Mucosa of stomach (tissue), 1 donor: ENCODE measurements around the gene KLHL11.

Experiments
- H3K27me3 ChIP-seq: one replicate; pipeline ENCODE4 v1.7.0; 2013; ENCODE audit warnings: mild to moderate bottlenecking, low read length; ENCODE audit not compliant: control insufficient read depth, insufficient read depth
- H3K36me3 ChIP-seq: one replicate; pipeline ENCODE4 v1.7.0; 2013; ENCODE audit warnings: low read length; ENCODE audit not compliant: control insufficient read depth, insufficient read depth
- H3K4me1 ChIP-seq: one replicate; pipeline ENCODE4 v1.7.0; 2013; ENCODE audit warnings: mild to moderate bottlenecking, low read length; ENCODE audit not compliant: control insufficient read depth, insufficient read depth
- H3K4me3 ChIP-seq: one replicate; pipeline ENCODE4 v1.7.0; 2013; ENCODE audit warnings: low read length
- H3K9ac ChIP-seq: one replicate; pipeline ENCODE4 v1.7.0; 2013; ENCODE audit warnings: mild to moderate bottlenecking, low read length, moderate library complexity
- H3K9me3 ChIP-seq: one replicate; pipeline ENCODE4 v1.7.0; 2013; ENCODE audit warnings: mild to moderate bottlenecking, low read length, moderate library complexity; ENCODE audit not compliant: control insufficient read depth
- donor health status: Pancreatic carcinoma.

KLHL11 gene

DNA sequence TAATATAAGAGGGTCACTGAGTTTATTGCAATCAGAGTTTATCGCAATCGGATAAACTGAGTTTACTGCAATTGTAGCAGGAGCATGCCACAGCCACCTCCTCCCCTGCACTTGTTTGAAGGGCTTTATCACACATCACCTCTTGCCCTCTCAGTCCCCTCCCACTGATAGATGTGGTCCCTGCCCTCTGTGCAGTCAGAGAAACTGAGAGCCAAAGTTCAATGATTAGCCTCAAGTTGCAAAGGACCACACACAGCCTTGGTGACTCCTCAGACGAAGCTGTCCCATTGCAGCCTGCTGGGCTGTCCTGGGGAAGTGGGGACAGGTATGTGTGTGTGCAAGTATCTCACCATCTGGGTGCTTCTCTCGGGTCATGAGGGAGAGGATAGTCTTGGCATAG, 39.9 kb upstream of the KLHL11 start:
- no peak overlapping the region for H3K4me3 ChIP-seq
- peaks cover 23% of the 10 kb centered on the region for H3K36me3 ChIP-seq
- no peak overlapping the region for H3K9ac ChIP-seq
- no peaks in the 10 kb centered on the region for H3K4me1 ChIP-seq
- H3K9me3 ChIP-seq = no peaks in the 10 kb centered on the region
- H3K27me3 ChIP-seq = no peaks in the 10 kb centered on the region

DNA sequence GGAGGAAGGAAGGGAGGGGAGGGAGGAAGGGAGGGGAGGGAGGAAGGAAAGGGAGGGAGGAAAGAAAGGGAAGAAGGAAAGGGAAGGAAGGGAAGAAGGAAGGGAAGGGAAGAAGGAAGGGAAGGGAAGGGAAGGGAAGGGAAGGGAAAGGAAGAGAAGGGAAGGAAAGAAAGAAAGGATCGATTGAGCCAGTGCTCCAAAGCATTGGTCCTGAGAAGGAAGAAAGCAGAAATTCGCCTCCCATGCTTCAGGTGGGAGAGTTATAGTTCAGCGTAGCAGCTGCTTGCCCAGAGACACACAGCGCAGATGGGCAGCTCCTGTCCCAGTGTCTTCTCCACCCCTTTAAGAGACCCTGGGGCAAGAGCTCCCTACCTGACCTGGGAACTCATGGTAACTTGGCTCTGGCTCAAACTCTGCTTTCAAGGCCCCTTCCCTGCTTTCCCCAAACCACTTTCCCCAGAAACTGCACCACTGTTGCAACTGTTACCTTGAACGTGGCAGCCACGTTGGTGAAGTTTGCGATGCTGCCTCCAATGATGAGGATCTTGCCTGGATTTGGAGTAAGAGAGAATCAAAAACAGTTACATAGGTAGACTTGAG, 39.1 kb upstream of the KLHL11 start:
- Histone ChIP-seq H3K27me3 (no peaks in the 10 kb centered on the region), H3K9ac (no peak overlapping the region), H3K4me3 (no peak overlapping the region), H3K4me1 (no peaks in the 10 kb centered on the region), H3K36me3 (peaks cover 20% of the 10 kb centered on the region), H3K9me3 (no peaks in the 10 kb centered on the region)

DNA sequence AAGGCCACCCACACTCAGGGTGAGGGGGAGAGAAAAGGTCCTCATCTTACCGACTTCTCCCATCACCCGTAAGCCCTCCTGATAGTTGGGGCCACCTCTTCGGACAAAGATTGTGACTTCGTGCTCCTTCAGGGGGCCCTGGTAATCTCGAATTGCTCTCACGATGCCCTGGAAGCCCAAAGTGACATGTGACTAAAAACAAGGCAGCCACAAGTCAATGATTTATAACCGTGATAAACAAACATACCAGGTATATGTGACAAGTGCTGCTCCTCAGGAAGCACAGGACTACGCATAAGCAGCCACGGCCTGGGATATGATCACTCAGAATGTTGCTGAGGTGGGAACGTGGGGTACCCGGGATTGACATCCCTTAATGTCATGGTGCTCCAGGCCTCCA, 36.4 kb upstream of the KLHL11 start:
- Histone ChIP-seq H3K9ac (no peak overlapping the region), H3K4me3 (no peak overlapping the region), H3K9me3 (no peaks in the 10 kb centered on the region), H3K4me1 (no peaks in the 10 kb centered on the region), H3K36me3 (peaks cover 24% of the 10 kb centered on the region), H3K27me3 (no peaks in the 10 kb centered on the region)

DNA sequence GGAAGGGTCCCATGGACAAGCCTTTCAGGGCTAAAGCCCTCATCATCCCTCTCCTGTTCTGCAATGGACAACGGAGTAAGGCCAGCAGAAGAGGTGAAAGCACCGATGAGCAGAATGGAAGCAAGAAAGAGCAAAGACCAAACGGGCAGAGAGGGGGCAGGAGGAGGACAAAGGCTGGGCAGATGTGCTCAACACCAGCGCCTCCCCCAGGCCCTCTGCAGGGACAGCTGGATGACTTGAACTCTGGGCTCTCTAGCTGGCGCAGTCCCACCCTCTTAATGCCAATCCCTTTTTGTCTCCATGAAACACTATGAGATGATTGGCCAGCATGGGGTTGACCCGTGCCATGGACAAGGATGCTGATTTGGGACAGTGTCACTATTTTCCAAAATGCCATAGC, 31.5 kb upstream of the KLHL11 start:
- Histone ChIP-seq H3K4me3 (no peak overlapping the region), H3K36me3 (peaks cover 23% of the 10 kb centered on the region), H3K27me3 (no peaks in the 10 kb centered on the region)

DNA sequence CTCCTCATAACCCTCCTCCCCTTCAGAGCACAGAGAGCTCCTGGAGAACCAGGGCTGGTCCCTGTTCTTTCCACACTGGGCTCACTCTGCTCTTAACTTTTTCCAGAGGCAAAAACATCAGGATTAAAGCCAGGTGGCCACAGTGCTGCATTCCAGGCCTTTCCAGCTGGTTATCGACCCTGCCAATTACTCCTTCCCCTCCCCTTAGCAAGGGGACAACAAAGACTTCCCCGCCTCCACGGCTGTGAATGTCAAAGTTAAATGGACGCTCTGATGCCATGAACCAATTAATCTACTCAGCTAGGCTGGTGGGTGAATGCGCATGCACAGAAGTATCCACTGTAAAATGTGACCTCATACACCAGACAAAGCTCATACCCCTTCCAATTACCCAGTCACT, 30.4 kb upstream of the KLHL11 start:
- Histone ChIP-seq H3K27me3 (no peaks in the 10 kb centered on the region), H3K36me3 (peaks cover 23% of the 10 kb centered on the region), H3K9me3 (no peaks in the 10 kb centered on the region), H3K4me3 (no peak overlapping the region), H3K4me1 (no peaks in the 10 kb centered on the region), H3K9ac (no peak overlapping the region)

More for the DNA sequence above, 31.5 kb upstream of the KLHL11 start:
- no peaks in the 10 kb centered on the region for H3K4me1 ChIP-seq
- H3K9ac ChIP-seq = no peak overlapping the region
- H3K9me3 ChIP-seq = no peaks in the 10 kb centered on the region

GRCh38 chr17:41894791-41895331, 29.6 kb upstream of the KLHL11 start:
- Histone ChIP-seq H3K4me1 (no peaks in the 10 kb centered on the region), H3K9ac (no peak overlapping the region), H3K36me3 (peaks cover 23% of the 10 kb centered on the region), H3K27me3 (no peaks in the 10 kb centered on the region), H3K9me3 (no peaks in the 10 kb centered on the region), H3K4me3 (no peak overlapping the region)

DNA sequence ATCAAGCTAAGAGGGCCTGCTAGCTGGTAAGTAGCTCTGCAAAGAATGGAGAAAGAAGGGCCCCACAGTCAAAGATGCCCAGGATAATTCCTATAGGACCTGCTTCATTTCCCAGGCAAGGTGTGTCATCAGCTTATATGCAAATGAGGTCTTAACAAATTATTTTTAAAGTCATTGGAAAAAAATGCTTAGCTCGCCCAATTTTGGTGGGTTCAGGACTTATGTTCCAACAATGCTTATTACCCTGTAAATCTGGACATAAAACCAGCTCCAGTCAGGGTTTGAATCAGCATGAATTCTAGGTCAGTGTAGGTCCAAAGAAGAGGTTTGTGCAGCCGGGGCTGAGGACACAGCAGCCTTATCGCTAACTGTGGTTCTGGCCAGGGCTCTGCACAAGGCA, 28.2 kb upstream of the KLHL11 start:
- H3K9me3 ChIP-seq = no peaks in the 10 kb centered on the region
- no peaks in the 10 kb centered on the region for H3K27me3 ChIP-seq
- H3K9ac ChIP-seq = no peak overlapping the region
- no peak overlapping the region for H3K4me3 ChIP-seq
- H3K4me1 ChIP-seq = no peaks in the 10 kb centered on the region
- peaks cover 21% of the 10 kb centered on the region for H3K36me3 ChIP-seq

- H3K9me3 ChIP-seq = no peaks in the 10 kb centered on the region
- H3K4me3 ChIP-seq = no peak overlapping the region
- H3K36me3 ChIP-seq = peaks cover 21% of the 10 kb centered on the region
Measured at GRCh38 chr17:41892021-41892376, 26.8 kb upstream of the KLHL11 start.

DNA sequence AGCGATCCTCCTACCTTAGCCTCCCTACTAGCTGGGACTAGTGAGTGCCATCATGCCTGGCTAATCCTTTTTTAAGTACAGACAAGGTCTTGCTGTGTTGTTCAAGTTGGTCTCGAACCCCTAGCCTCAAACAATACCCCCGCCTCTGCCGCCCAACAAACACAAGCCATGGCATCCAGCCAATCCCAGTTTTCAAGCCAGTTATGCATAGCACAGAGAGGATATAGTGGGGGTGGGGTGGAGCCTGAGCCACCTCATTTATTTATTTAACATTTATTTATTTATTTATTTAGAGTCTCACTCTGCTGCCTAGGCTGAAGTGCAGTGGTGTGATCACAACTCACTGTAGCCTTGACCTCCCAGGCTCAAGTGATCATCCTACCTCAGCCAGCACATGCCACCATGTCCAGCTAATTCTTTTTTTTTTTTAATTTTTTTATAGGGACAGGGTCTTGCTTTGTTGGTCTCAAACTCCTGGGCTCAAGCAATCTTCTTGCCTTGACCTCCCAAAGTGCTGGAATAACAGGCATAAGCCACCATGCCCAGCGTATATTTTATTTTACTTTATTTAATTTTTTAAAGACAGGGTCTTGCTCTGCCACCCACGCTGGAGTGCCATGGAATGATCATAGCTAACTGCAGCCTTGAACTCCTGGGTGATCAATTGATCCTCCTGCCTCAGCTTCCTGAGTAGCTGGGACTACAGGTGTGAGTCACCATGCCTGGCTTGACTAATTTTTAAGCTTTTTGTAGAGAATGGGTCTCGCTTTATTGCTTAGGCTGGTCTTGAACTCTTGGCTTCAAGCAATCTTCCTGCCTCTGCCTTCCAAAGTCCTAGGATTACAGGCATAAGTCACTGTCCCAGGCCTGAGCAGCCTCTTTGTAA, 26.2 kb upstream of the KLHL11 start:
- H3K9ac ChIP-seq = no peak overlapping the region
- no peak overlapping the region for H3K4me3 ChIP-seq
- H3K27me3 ChIP-seq = no peaks in the 10 kb centered on the region
- H3K9me3 ChIP-seq = no peaks in the 10 kb centered on the region
- H3K36me3 ChIP-seq = peaks cover 16% of the 10 kb centered on the region
- H3K4me1 ChIP-seq = no peaks in the 10 kb centered on the region

More at GRCh38 chr17:41892021-41892376, 26.8 kb upstream of the KLHL11 start:
- H3K27me3 ChIP-seq = no peaks in the 10 kb centered on the region
- no peaks in the 10 kb centered on the region for H3K4me1 ChIP-seq
- H3K9ac ChIP-seq = no peak overlapping the region

GRCh38 chr17:41888332-41888965, 23.2 kb upstream of the KLHL11 start:
- H3K36me3 ChIP-seq = peaks cover 28% of the 10 kb centered on the region
- H3K4me3 ChIP-seq = no peak overlapping the region
- H3K4me1 ChIP-seq = no peaks in the 10 kb centered on the region
- H3K27me3 ChIP-seq = no peaks in the 10 kb centered on the region
- no peaks in the 10 kb centered on the region for H3K9me3 ChIP-seq
- H3K9ac ChIP-seq = no peak overlapping the region

DNA sequence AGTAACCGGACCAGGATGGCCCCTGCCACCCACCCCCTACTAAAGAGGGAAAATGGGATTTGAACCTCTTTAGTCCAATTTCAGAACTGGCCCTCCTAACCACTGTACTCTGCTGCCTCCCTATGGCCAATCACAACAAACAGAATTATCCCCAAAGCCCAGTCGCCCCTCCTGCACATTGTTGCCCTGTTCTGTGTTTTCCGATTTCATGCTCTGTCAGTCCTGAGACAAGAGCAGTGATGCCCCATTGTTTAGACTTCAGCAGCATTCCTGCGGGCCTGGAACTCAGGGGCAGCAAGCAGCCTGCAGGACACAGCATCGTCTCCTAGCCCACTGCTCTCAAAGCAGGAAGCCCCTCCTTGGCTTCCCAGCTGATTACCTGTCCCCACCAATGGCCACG, 20.5 kb upstream of the KLHL11 start:
- Histone ChIP-seq H3K36me3 (peaks cover 35% of the 10 kb centered on the region), H3K27me3 (no peaks in the 10 kb centered on the region)

GRCh38 chr17:41882756-41883155, 17.5 kb upstream of the KLHL11 start:
- H3K4me1 ChIP-seq = no peaks in the 10 kb centered on the region
- no peaks in the 10 kb centered on the region for H3K27me3 ChIP-seq
- H3K36me3 ChIP-seq = peaks cover 42% of the 10 kb centered on the region
- H3K4me3 ChIP-seq = no peak overlapping the region
- no peak overlapping the region for H3K9ac ChIP-seq
- H3K9me3 ChIP-seq = no peaks in the 10 kb centered on the region

More for the DNA sequence above, 20.5 kb upstream of the KLHL11 start:
- no peaks in the 10 kb centered on the region for H3K9me3 ChIP-seq
- no peak overlapping the region for H3K9ac ChIP-seq
- H3K4me3 ChIP-seq = no peak overlapping the region
- H3K4me1 ChIP-seq = no peaks in the 10 kb centered on the region
